IMR-90 (cell line): ENCODE data around the gene CDC26. TPM values are rescaled to one million over a fixed set of nuclear protein-coding genes. Genes with fewer than 3 reads are reported as not detected.

Experiments
- ATAC-seq: fragments of 200-7000 bp; cut with Tn5 transposase; 2 replicates; pipeline ENCODE4 v1.9.1; 2020; ENCODE audit warnings: low read depth, mild to moderate bottlenecking, moderate library complexity
- BruUV-seq: library from RNA; stranded (reverse); fragments of 400-500 nt; replicated peaks from 2 replicates; lab custom pipeline; 2021; lab: Mats Ljungman, UMichigan
- CTCF ChIA-PET: fragments of 300-600 bp; formaldehyde crosslinking; extraction: SDS; loops from one replicate; lab custom pipeline; 2021; ENCODE audit warnings: antibody characterized with exemption; lab: Yijun Ruan, JAX
- POLR2A ChIA-PET: fragments of 300-600 bp; sonication (Branson Sonifier 250); formaldehyde crosslinking; loops from one replicate; lab custom pipeline; 2022; ENCODE audit warnings: antibody characterized with exemption; ENCODE audit not compliant: unreplicated experiment; lab: Charles Lee
- DNase-seq: peaks from one replicate; pipeline ENCODE4 v3.0.0; 2013
- H2AFZ ChIP-seq: replicated peaks from 2 replicates; pipeline ENCODE3; 2013; ENCODE audit warnings: low read length, mild to moderate bottlenecking; ENCODE audit not compliant: poor library complexity
- H2AK5ac ChIP-seq: 2 replicates; pipeline ENCODE4 v1.6.1; 2013; ENCODE audit warnings: low read depth, low read length, inconsistent platforms
- H2AK9ac ChIP-seq: replicated peaks from 2 replicates; pipeline ENCODE3; 2013; ENCODE audit warnings: mild to moderate bottlenecking, low read depth, low read length, moderate library complexity; ENCODE audit not compliant: poor library complexity
- H2BK120ac ChIP-seq: 2 replicates; pipeline ENCODE4 v1.6.1; 2013; ENCODE audit warnings: low read depth, low read length, inconsistent platforms
- H2BK15ac ChIP-seq: 3 replicates; pipeline ENCODE4 v1.6.1; 2013; ENCODE audit warnings: low read depth, low read length, inconsistent platforms
- H2BK20ac ChIP-seq: 2 replicates; pipeline ENCODE4 v1.6.1; 2013; ENCODE audit warnings: low read depth, mild to moderate bottlenecking, inconsistent platforms, low read length, moderate library complexity
- H2BK5ac ChIP-seq: 2 replicates; pipeline ENCODE4 v1.6.1; 2013; ENCODE audit warnings: mild to moderate bottlenecking, low read depth, low read length, inconsistent platforms; ENCODE audit not compliant: poor library complexity, severe bottlenecking
- H3K14ac ChIP-seq: replicated peaks from 2 replicates; pipeline ENCODE4 v1.6.1; 2013; ENCODE audit warnings: low read depth, low read length, inconsistent platforms
- H3K18ac ChIP-seq: 2 replicates; pipeline ENCODE4 v1.6.1; 2013; ENCODE audit warnings: low read depth, low read length, control low read depth
- H3K23ac ChIP-seq: 2 replicates; pipeline ENCODE4 v1.6.1; 2013; ENCODE audit warnings: low read depth, low read length, inconsistent platforms
- H3K27ac ChIP-seq: 2 replicates; pipeline ENCODE4 v1.5.1; 2013; ENCODE audit warnings: mild to moderate bottlenecking, control low read depth, low read length; ENCODE audit not compliant: insufficient read depth
- H3K27me3 ChIP-seq: 2 replicates; pipeline ENCODE4 v1.6.1; 2013; ENCODE audit warnings: low read length; ENCODE audit not compliant: control insufficient read depth, insufficient read depth
- H3K36me3 ChIP-seq: 2 replicates; pipeline ENCODE4 v1.6.1; 2013; ENCODE audit warnings: low read length, mixed read lengths; ENCODE audit not compliant: control insufficient read depth, insufficient read depth
- H3K4ac ChIP-seq: 2 replicates; pipeline ENCODE4 v1.6.1; 2013; ENCODE audit warnings: low read depth, low read length, inconsistent platforms
- H3K4me1 ChIP-seq: 2 replicates; pipeline ENCODE4 v1.6.1; 2013; ENCODE audit warnings: low read length, mixed read lengths; ENCODE audit not compliant: control insufficient read depth, insufficient read depth
- H3K4me2 ChIP-seq: 2 replicates; pipeline ENCODE4 v1.6.1; 2013; ENCODE audit warnings: low read depth, mild to moderate bottlenecking, control low read depth, low read length, moderate library complexity
- H3K4me3 ChIP-seq: 2 replicates; pipeline ENCODE4 v1.5.1; 2013; ENCODE audit warnings: low read depth, mild to moderate bottlenecking, control low read depth, low read length, moderate library complexity; ENCODE audit not compliant: insufficient read depth
- H3K56ac ChIP-seq: 2 replicates; pipeline ENCODE4 v1.6.1; 2013; ENCODE audit warnings: low read length, inconsistent platforms; ENCODE audit not compliant: insufficient read depth; ENCODE audit errors: extremely low read depth
- H3K79me1 ChIP-seq, 2 experiments: 2 replicates each; pipeline ENCODE4 v1.6.1; 2013; ENCODE audit warnings: low read length in 2 of 2, inconsistent platforms in 1 of 2, low read depth in 1 of 2
- H3K9ac ChIP-seq: 2 replicates; pipeline ENCODE4 v1.6.1; 2013; ENCODE audit warnings: low read depth, low read length, control low read depth
- H3K9me1 ChIP-seq: 2 replicates; pipeline ENCODE4 v1.6.1; 2013; ENCODE audit warnings: low read length, inconsistent platforms; ENCODE audit not compliant: insufficient read depth
- H3K9me3 ChIP-seq: 2 replicates; pipeline ENCODE4 v1.6.1; 2013; ENCODE audit warnings: low read length; ENCODE audit not compliant: control insufficient read depth, insufficient read depth
- H4K20me1 ChIP-seq: 2 replicates; pipeline ENCODE4 v1.6.1; 2013; ENCODE audit warnings: low read length, inconsistent platforms; ENCODE audit not compliant: insufficient read depth
- H4K5ac ChIP-seq: 2 replicates; pipeline ENCODE4 v1.6.1; 2013; ENCODE audit warnings: mild to moderate bottlenecking, low read depth, low read length, control low read depth
- H4K8ac ChIP-seq, 2 experiments: 2 replicates each; pipeline ENCODE4 v1.6.1; 2013; ENCODE audit warnings: low read depth in 2 of 2, low read length in 2 of 2, control low read depth in 1 of 2, inconsistent platforms in 1 of 2
- H4K91ac ChIP-seq: 2 replicates; pipeline ENCODE4 v1.6.1; 2013; ENCODE audit warnings: low read depth, low read length, inconsistent platforms; ENCODE audit not compliant: insufficient read depth
- BHLHE40 ChIP-seq: fragments of 150-350 bp; IDR thresholded peaks from 2 replicates; pipeline ENCODE4 v1.6.1; 2016; ENCODE audit warnings: mild to moderate bottlenecking, low read depth, low read length
- CHD1 ChIP-seq: IDR thresholded peaks from 2 replicates; pipeline ENCODE4 v1.6.1; 2012; ENCODE audit warnings: low read depth, low read length, improper control_type of control experiment
- CTCF ChIP-seq: conservative IDR thresholded peaks from 2 replicates; pipeline ENCODE4 v1.5.1; 2012; ENCODE audit warnings: mild to moderate bottlenecking, low read depth, low read length, improper control_type of control experiment
- ELK1 ChIP-seq: fragments of 150-350 bp; IDR thresholded peaks from 2 replicates; pipeline ENCODE4 v1.6.1; 2016; ENCODE audit warnings: low read depth, mild to moderate bottlenecking, low read length, moderate library complexity, borderline replicate concordance
- MAFK ChIP-seq: IDR thresholded peaks from 2 replicates; pipeline ENCODE4 v1.6.1; 2012; ENCODE audit warnings: low read depth, low read length, improper control_type of control experiment
- MAZ ChIP-seq: IDR thresholded peaks from 2 replicates; pipeline ENCODE4 v1.6.1; 2012; ENCODE audit warnings: low read depth, mild to moderate bottlenecking, low read length, improper control_type of control experiment, moderate library complexity, borderline replicate concordance
- NFE2L2 ChIP-seq: fragments of 150-350 bp; IDR thresholded peaks from 2 replicates; pipeline ENCODE4 v1.6.1; 2016; ENCODE audit warnings: low read depth, mild to moderate bottlenecking, low read length
- RAD21 ChIP-seq: IDR thresholded peaks from 2 replicates; pipeline ENCODE4 v1.6.1; 2012; ENCODE audit warnings: low read length, improper control_type of control experiment
- SMC3 ChIP-seq: fragments of 150-350 bp; IDR thresholded peaks from 2 replicates; pipeline ENCODE4 v1.6.1; 2016; ENCODE audit warnings: low read depth, mild to moderate bottlenecking, antibody characterized with exemption, low read length, moderate library complexity
- USF2 ChIP-seq: fragments of 150-350 bp; IDR thresholded peaks from 2 replicates; pipeline ENCODE4 v1.6.1; 2017; ENCODE audit warnings: mild to moderate bottlenecking, antibody characterized with exemption, low read length, low read depth
- WGBS, 2 experiments: methylation state at CpG; one replicate each; pipeline versions ENCODE4 v1.1.5 to v1.1.7; 2013; ENCODE audit warnings: missing lambda C conversion rate in 2 of 2; ENCODE audit not compliant: insufficient read length in 1 of 2; ENCODE audit errors: extremely low coverage in 2 of 2; 5-methylcytosine and 5-hydroxymethylcytosine counted together
- dilution Hi-C: fragments of 300-500 bp; cut with HindIII; formaldehyde crosslinking; loops from one replicate; pipeline ENCODE4 v1.14.3; 2018; ENCODE audit warnings: low sequenced_read_pairs; ENCODE audit not compliant: unreplicated experiment
- in situ Hi-C: fragments of 300-500 bp; cut with MboI; formaldehyde crosslinking; loops from 3 replicates; pipeline ENCODE4 v1.14.3; 2019; ENCODE audit warnings: low sequenced_read_pairs, inconsistent platforms, mixed read lengths
- intact Hi-C: fragments of 100-400 bp; cut with micrococcal nuclease; formaldehyde crosslinking; loops from 2 replicates; pipeline ENCODE4 v1.10.0; 2022
- polyA plus RNA-seq, 3 experiments: library from polyadenylated mRNA; depleted of rRNA; stranded (reverse); fragments of >200 nt; gene quantifications; 2 replicates each; pipeline ENCODE4 v1.2.3, GENCODE V29; 2012; ENCODE audit warnings: low replicate concordance in 1 of 3
- total RNA-seq: library from RNA; depleted of rRNA; stranded (reverse); fragments of >200 nt; gene quantifications from 2 replicates; pipeline ENCODE4 v1.2.3, GENCODE V29; 2012

Gene CDC26
- total and polyA plus RNA-seq, 2 of the 4 experiments (the other 2 are of a cell fraction), result 16.5 to 32.7 TPM

GRCh38 chr9:113227436-113227835 is 47.9 kb downstream of the CDC26 start:
- in situ Hi-C loops (no loop called here), dilution Hi-C loops (no loop called here), intact Hi-C loops (no loop called here)
- Histone ChIP-seq H4K5ac (no peak overlapping the region), H3K14ac (no peak overlapping the region), H3K36me3 (peaks cover 2% of the 10 kb centered on the region), H2BK5ac (no peak overlapping the region), H3K23ac (no peak overlapping the region), H3K4me3 (no peak overlapping the region), H3K9me1 (peaks cover 7% of the 10 kb centered on the region; the same call in 1 of the 2 replicates), H2BK120ac (no peak overlapping the region), H2AFZ (no peak overlapping the region), H2AK5ac (no peak overlapping the region), H2BK20ac (no peak overlapping the region), H3K27me3 (no peaks in the 10 kb centered on the region), H3K4me1 (peaks cover 12% of the 10 kb centered on the region), H3K27ac (no peak overlapping the region), H4K91ac (no peak overlapping the region), H3K9me3 (no peaks in the 10 kb centered on the region), H4K8ac (no peak overlapping the region), H3K4ac (no peak overlapping the region), H3K9ac (no peak overlapping the region), H2AK9ac (no peak overlapping the region), H3K56ac (no peak overlapping the region), H3K4me2 (no peak overlapping the region), H4K20me1 (peaks cover 12% of the 10 kb centered on the region), H3K79me1 (peaks cover 40 to 69% of the 10 kb centered on the region in 2 experiments), H3K18ac (no peak overlapping the region), H2BK15ac (no peak overlapping the region)
- ChIA-PET POLR2A (no interaction called here), CTCF (no interaction called here)
- no peak for ATAC-seq
- BruUV-seq, result no TSS peak
- TF ChIP-seq ELK1 (no peak), SMC3 (no peak), NFE2L2 (no peak), BHLHE40 (no peak), MAFK (no peak), CHD1 (no peak), RAD21 (no peak), CTCF (no peak), USF2 (no peak), MAZ (no peak)
- DNase-seq, result no peak
- no CpG with 5 or more reads among the region's 1 CpG for WGBS, 2 experiments
